ENCODE measurements around the gene PDE4B. TPM values are rescaled to one million over a fixed set of nuclear protein-coding genes. Genes with fewer than 3 reads are reported as not detected.

Gene PDE4B
- total and polyA plus RNA-seq, 9 of the 15 experiments (the other 6 are each of a cell fraction or from before 2014, with no cell fraction given) = 0.09 TPM; not detected in 8

GRCh38 chr1:66176832-66177231 is 384.1 kb downstream of the PDE4B start:
- no peak overlapping the region for H3K4me2 ChIP-seq (ENCODE audit: insufficient read depth, low read length)
- no peaks in the 10 kb centered on the region for H3K9me1 ChIP-seq (ENCODE audit: control insufficient read depth, insufficient read depth, low read length)
- H3K9ac ChIP-seq (ENCODE audit: insufficient read depth in 1 of 2, low read depth in 2 of 2, low read length in 2 of 2) = no peak overlapping the region
- no peak for ATAC-seq
- no peaks in the 10 kb centered on the region for H4K20me1 ChIP-seq (replicated peaks; ENCODE audit: control insufficient read depth, insufficient read depth, low read length)
- no peak overlapping the region for H2AFZ ChIP-seq (ENCODE audit: low read depth, low read length)
- 5% methylated on average over 1 of the region's 1 CpG for WGBS (ENCODE audit: insufficient coverage, low coverage, missing lambda C conversion rate)
- no peak for DNase-seq (ENCODE audit: extremely low read depth in 1 of 4, low spot score in 3 of 4)
- intact Hi-C loops (cut with micrococcal nuclease) = no loop called here
- no peak for FAIRE-seq
- no peak overlapping the region for H3K4me3 ChIP-seq
- H3K79me2 ChIP-seq (ENCODE audit: control insufficient read depth, insufficient read depth, low read length) = no peaks in the 10 kb centered on the region
- H3K27me3 ChIP-seq (ENCODE audit: control insufficient read depth in 2 of 2, insufficient read depth in 2 of 2, low read length in 2 of 2) = no peaks in the 10 kb centered on the region
- TF ChIP-seq ZFP36 (IDR thresholded peaks at IDR 0.05; ENCODE audit: low read depth, low read length, partially characterized antibody) = no peak
- no peak for TF ChIP-seq RUNX1 (IDR thresholded peaks at IDR 0.05; ENCODE audit: low read depth)
- TF ChIP-seq STAT5B (CRISPR knock-in tag; IDR thresholded peaks at IDR 0.05) = no peak
- TF ChIP-seq GMEB1 (CRISPR knock-in tag; IDR thresholded peaks at IDR 0.05) = no peak
- no peak for TF ChIP-seq NCOA6 (IDR thresholded peaks at IDR 0.05)
- TF ChIP-seq HEY1 (CRISPR knock-in tag; IDR thresholded peaks at IDR 0.05; ENCODE audit: borderline replicate concordance) = no peak
- no peak for TF ChIP-seq ATF7 (IDR thresholded peaks at IDR 0.05)
- no peak for TF ChIP-seq ZNF57 (CRISPR knock-in tag; IDR thresholded peaks at IDR 0.05)
- TF ChIP-seq ZNF764 (CRISPR knock-in tag; IDR thresholded peaks at IDR 0.05; ENCODE audit: low read depth) = no peak
- no peak for TF ChIP-seq HDAC3 (IDR thresholded peaks at IDR 0.05; ENCODE audit: borderline replicate concordance, partially characterized antibody)
- TF ChIP-seq MYNN (IDR thresholded peaks at IDR 0.05) = no peak
- TF ChIP-seq MYNN (CRISPR knock-in tag; IDR thresholded peaks at IDR 0.05) = no peak
- no peak for TF ChIP-seq SLC30A9 (CRISPR knock-in tag; IDR thresholded peaks at IDR 0.05)
- no peak for TF ChIP-seq CSDE1 (IDR thresholded peaks at IDR 0.05)
- no peak for TF ChIP-seq HNRNPH1 (optimal IDR thresholded peaks at IDR 0.05; ENCODE audit: low read depth, low read length)
- no peak for TF ChIP-seq ZNF444 (CRISPR knock-in tag; IDR thresholded peaks at IDR 0.05)
- no peak for TF ChIP-seq SMAD3 (CRISPR knock-in tag; conservative IDR thresholded peaks at IDR 0.05)
- H3K27ac ChIP-seq (ENCODE audit: extremely low read depth, low read depth, low read length) = no peak overlapping the region
- no peaks in the 10 kb centered on the region for H3K36me3 ChIP-seq (ENCODE audit: control insufficient read depth, insufficient read depth, low read length)
- H3K4me1 ChIP-seq (replicated peaks in 1 of 2; ENCODE audit: control insufficient read depth in 2 of 2, insufficient read depth in 2 of 2, low read length in 2 of 2) = no peaks in the 10 kb centered on the region
- in situ Hi-C loops (cut with MboI) = no loop called here
- CTCF ChIA-PET (ENCODE audit: low intra/inter-chr PET ratio) = no interaction called here
- POLR2A ChIA-PET = no interaction called here
- BruUV-seq (replicated peaks) = no TSS peak
- no peaks in the 10 kb centered on the region for H3K9me3 ChIP-seq (replicated peaks; ENCODE audit: control insufficient read depth, insufficient read depth, low read depth, low read length)
